GM12864 (cell line): ENCODE measurements around the gene NUP88.
"Not testable (repeated sequence)": the region's sequence is repeated elsewhere in the genome, so short reads cannot be mapped to it uniquely, and the experiment has no call there.

Source experiments
- DNase-seq: peaks from one replicate; pipeline ENCODE4 v3.0.0-alpha.2; 2011; ENCODE audit warnings: low read depth
- H3K4me3 ChIP-seq: 2 replicates; pipeline ENCODE4 v1.5.1; 2011; ENCODE audit warnings: mild to moderate bottlenecking, low read depth, low read length, control low read depth
- TF ChIP-seq, protein P1 (sequence below): IDR thresholded peaks from 2 replicates; pipeline ENCODE4 v1.5.1; 2011; ENCODE audit warnings: low read depth, mild to moderate bottlenecking, moderate library complexity, low read length, control low read depth, inconsistent platforms; ENCODE audit errors: missing control alignments

The NUP88 gene

DNA sequence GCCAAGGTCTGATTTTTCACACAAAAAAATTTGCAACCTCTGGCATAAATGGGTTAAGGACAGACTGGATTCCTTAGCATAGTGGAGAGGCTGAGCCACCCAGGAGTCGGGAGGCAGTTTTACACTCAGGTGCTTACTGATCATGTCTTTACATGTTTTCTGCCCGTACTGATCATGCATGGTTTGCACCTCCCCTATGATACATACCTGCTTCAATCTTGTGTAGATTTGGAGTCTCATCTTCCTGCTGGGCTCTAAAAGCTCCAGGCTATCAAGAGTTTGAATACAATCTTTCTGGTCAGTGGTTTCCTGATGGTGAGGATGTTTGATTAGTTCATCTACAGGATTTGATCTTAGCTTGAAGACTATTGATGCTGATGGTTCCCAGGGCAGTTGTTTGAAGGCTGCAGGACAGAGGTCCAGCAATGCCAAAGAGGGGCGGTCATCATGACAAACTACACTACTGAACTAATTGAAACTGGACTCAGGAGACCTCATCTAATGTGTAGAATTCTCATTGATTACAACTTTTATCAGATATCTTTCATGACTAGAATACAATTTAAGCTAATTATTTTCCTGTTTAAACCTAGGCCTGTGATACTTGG, 12.6 kb upstream of the NUP88 start:
- no peak for DNase-seq
- H3K4me3 ChIP-seq = no peak overlapping the region
- TF ChIP-seq, protein P1, sequence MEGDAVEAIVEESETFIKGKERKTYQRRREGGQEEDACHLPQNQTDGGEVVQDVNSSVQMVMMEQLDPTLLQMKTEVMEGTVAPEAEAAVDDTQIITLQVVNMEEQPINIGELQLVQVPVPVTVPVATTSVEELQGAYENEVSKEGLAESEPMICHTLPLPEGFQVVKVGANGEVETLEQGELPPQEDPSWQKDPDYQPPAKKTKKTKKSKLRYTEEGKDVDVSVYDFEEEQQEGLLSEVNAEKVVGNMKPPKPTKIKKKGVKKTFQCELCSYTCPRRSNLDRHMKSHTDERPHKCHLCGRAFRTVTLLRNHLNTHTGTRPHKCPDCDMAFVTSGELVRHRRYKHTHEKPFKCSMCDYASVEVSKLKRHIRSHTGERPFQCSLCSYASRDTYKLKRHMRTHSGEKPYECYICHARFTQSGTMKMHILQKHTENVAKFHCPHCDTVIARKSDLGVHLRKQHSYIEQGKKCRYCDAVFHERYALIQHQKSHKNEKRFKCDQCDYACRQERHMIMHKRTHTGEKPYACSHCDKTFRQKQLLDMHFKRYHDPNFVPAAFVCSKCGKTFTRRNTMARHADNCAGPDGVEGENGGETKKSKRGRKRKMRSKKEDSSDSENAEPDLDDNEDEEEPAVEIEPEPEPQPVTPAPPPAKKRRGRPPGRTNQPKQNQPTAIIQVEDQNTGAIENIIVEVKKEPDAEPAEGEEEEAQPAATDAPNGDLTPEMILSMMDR = no peak

DNA sequence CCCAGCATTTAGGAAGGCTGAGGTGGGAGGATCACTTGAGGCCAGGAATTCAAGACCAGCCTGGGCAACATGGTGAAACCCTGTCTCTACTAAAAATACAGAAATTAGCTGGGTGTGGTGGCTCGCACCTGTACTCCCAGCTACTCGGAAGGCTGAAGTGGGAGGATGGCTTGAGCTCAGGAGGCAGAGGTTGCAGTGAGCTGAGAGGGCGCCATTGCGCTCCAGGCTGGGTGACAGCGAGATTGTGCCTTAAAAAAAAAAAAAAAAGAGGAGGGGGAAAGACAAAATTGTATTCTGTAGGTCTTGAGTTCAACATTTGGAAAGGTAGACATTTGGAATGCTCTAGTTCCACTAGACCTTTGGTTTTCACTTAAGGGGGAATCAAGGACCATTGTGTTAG, 11.8 kb upstream of the NUP88 start:
- DNase-seq, H3K4me3 ChIP-seq: not testable (repeated sequence)

DNA sequence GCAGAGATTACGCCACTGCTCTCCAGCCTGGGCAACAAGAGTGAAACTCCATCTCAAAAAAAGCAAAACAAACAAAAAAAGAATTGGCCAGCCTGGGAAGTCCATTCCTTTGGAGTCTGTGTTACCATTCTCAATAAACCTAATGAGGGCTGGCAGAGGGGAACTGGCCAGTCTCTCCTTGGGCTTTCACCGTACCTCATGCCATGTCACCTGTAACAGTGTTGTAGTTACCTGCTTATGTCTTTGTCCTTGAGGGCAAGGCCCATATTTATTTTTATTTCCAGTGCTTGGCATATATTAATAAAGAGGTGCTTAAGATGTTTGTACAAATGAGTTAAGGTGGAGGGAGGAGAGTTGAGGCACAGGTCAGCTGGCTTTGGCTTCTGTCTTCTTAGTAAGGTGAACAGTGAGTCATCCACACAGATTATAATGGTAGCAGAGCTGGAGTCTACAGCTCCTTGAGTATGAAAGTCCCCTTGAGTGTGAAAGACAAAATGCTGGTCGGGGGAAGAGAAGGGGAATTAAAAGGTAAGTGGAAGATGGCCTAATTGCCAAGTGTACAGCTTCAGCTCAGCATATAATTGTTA, 11.0 kb upstream of the NUP88 start:
- TF ChIP-seq, protein P1 = no peak
- DNase-seq = no peak
- no peak overlapping the region for H3K4me3 ChIP-seq

DNA sequence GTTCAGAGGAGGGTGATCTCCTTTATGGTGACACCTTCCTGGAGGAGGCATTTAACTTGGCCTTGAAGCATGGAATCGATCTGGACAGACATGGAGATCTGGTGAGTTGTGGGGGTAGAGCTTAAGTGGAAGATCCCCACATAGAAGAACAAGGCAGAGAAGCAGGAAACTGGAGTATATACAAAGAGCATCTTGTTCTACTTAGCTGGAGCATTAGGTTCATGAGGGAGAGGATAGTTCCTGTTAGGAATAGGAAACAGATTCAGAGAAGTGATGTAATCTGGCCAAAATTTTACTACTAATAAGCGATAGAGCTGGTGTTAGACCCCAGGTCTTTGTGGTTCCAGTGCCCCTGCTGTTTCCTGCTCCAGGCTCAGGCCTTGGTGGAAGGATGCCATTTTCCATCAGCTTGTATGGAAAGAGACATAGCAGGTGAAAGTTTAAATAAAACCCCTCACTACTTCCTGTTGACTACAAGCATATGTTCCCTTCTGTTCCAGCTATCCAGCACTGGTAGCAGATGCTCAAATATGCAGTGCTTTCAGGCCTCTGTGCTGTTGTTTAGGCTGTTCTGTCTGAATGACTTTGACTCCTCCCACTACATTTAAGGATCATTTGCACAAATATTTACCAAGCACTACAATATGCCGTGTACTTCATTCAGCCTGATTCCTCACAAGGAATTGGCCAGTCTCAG, 9.9 kb upstream of the NUP88 start:
- DNase-seq = no peak
- TF ChIP-seq, protein P1 = no peak

DNA sequence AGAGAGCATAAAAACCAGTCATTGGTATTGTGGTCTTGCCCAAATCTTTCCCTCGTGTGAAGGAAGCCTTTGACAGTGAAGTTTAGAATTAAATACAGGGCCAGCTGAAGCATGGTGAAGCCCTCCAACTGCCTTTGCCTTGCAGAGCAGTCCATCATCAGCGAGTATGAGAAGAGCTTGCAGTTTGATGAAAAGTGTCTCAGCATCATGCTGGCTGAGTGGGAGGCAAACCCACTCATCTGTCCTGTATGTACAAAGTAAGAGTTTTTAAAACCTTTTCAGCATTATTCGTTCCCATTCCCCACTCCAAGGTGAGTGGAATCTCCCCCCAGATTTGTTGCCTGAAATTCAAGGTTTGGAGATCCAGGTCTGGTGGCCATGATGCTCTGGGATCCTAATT, 6.4 kb upstream of the NUP88 start:
- H3K4me3 ChIP-seq = no peak overlapping the region
- TF ChIP-seq, protein P1 = no peak
- no peak for DNase-seq

More for the DNA sequence above, 9.9 kb upstream of the NUP88 start:
- H3K4me3 ChIP-seq = no peak overlapping the region

DNA sequence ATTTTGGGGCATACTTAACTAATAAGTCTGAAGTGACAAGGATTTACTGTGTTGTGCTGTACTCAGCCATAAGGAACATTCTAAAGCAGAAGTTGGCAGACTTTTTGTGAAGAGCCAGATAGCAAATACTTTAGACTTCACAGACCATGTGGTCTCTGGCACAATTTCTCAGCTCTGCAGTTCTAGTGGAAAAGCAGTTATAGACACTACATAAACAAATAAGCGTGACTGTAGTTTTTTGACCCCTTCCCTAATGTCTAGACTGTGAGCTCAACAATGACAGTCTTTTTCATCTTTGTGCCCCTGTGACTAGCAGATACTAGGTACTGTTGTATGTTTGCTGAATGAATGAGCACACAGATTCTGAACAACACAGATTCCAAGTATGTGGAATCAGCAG, 5.4 kb upstream of the NUP88 start:
- DNase-seq = no peak
- TF ChIP-seq, protein P1 = no peak
- no peak overlapping the region for H3K4me3 ChIP-seq

DNA sequence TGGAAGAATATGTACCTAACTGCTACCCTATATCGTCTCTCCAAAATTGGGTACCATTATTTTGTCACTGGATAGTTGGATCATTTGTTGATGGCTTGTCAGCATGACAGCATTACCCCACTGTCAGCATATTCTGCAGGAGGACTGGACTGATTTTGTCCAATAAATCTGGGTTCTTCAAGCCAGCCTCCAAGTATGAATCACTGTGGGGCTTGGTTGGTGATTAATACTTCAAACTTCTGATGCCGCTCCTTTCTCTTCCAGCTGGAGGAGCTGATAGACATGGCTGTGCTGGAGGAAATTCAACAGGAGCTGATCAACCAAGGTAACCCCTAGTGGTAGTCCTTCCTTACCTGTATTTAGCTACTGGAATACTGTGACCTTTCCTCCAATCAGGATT, 3.0 kb upstream of the NUP88 start:
- TF ChIP-seq, protein P1 = no peak
- DNase-seq = no peak
- H3K4me3 ChIP-seq = no peak overlapping the region
